ENCODE measurements around the gene PTGR3.

The PTGR3 gene

GRCh38 chr18:75231053-75231406 is 22.1 kb upstream of the PTGR3 start:
- no peak for DNase-seq

DNA sequence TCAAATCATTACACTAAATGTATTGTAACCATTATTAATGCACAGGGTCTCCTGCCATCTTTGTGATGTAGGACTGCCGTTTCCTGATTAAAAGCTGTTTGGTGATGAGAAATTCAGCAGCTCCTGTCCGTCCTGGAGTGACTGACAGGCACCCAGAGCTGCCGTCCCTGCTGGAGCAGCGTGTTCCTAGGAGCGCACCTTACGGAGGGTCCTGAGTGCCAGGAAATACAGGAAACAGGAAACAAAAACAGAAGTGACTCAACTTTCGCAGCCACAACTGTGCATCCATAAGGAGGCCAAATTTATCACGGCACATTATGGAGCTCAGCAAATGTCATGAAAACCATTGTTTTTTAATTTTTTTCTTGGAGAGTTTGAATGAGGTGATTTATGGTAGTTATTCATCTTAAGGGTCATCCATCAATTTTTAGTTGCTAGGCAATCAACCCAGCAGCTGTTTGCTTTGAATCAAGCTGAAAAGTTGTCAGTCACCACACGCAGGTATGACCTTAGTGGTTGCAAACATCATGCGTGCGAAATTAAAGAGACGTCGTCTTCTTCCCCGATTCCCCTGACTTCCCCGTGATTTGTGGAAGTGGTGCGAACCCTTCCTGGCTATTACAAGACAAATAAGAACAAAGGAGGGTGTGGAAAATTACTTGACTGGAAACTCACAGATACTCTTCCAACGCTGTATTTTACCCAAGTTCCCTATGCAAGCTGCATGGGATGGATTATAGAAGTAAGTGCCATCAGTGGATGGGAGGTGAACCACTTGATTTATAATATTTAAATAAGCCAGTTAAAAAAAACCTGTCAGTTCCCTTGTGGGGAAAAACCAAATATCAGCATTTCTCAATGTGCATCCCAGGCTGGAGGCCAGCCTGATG is 21.5 kb upstream of the PTGR3 start:
- DNase-seq, result no peak

- DNase-seq, result no peak
Measured at GRCh38 chr18:75229437-75229836, 20.5 kb upstream of the PTGR3 start.

- no peak for DNase-seq
Measured at GRCh38 chr18:75228967-75229366, 20.0 kb upstream of the PTGR3 start.

GRCh38 chr18:75227535-75228296 is 18.8 kb upstream of the PTGR3 start:
- DNase-seq, result no peak

DNA sequence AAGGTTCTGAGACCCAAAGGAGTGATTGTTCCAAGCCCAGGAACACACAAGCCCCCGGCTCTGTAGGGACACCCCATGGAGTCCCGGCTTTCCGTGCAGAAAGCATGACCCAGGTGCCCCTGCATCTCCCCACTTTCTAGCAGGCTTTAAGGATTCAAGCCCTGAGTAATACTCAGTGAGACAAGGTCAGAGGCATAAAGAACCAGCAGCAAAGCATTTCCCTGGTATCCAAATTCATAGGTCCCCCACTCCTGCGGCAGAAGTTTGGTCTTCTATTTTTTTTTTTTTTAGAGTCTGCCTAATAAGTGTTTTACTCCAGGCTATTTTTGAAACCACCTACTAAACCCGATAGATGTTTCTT is 18.0 kb upstream of the PTGR3 start:
- no peak for DNase-seq

DNA sequence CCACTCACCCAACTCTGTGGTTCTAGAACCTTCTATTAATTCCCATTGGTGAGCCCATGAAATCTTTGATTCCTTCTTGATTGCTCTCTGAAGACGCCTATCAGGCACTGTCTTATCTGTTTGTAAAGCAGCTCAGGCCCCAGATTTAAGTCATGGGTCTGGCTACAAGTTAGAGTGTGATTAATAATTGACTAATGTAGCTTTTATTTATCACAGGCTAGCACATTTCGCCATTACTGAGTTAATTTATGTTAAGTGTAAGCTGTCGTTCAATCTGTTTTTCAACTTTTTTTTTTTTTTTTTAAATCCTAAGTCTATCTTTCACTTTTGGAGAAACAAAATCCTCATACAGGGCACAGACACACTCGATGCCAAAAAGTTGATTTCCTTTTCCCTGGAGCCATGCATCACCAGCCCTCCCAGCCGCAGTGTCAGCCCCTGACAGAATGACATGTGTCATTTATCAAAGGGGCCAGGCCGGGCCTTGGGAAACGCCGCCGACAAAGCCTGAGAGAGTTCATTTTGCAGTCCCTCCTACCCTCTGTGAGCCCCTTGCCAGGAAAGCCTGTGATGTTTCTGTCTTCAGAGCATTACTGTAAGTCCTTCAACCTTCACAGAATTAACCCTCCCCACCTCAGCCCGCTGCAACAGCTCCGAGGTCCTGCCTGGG is 17.5 kb upstream of the PTGR3 start:
- no peak for DNase-seq

- no peak for DNase-seq
Measured at GRCh38 chr18:75223687-75224347, 14.9 kb upstream of the PTGR3 start.

- no peak for DNase-seq
Measured at GRCh38 chr18:75222407-75222806, 13.5 kb upstream of the PTGR3 start.

GRCh38 chr18:75221897-75222296 is 13.0 kb upstream of the PTGR3 start:
- no peak for DNase-seq

GRCh38 chr18:75221397-75221796 is 12.5 kb upstream of the PTGR3 start:
- DNase-seq, result no peak

GRCh38 chr18:75220551-75221355 is 11.8 kb upstream of the PTGR3 start:
- DNase-seq, result no peak

GRCh38 chr18:75219745-75220375 is 10.9 kb upstream of the PTGR3 start:
- no peak for DNase-seq

DNA sequence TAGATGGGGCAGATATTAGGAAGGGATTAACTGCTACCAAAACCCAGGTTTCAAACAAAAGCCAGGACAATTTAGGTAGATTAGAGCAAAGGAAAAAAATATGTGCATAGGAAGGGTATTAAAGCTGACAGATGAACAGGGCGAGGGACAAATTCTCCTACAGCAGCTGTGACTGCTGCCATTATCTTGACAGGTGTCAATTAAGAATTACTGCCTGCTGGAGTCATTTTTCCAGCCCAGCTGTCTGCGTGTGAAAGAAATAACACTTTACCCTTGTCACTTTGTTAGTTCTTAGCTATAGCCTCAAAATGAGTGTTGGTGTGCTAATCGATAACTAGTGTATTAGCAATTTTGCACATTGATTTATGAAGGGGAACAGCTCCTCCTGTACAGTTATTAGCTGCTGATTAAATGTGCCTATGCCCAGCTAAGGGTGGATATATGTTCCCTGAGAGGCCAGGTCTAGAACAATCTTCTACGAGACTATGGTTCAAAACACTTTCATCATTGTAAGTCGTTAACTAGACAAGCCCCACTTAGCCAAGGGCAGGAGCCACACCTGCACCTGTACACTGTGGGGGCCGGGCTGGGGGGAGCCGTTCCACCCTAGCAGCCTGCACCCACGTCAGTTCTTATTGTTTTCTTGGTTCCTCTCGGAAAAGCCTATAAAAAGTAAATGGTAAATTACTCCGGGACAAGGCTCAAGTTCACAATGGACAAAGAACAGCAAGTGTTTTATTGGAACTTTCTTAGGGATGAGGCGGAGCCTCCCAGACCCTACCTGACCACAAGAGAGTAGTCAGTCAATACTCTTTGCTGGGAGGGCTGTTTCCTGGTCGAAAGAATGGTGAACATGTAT is 9.4 kb upstream of the PTGR3 start:
- no peak for DNase-seq

DNA sequence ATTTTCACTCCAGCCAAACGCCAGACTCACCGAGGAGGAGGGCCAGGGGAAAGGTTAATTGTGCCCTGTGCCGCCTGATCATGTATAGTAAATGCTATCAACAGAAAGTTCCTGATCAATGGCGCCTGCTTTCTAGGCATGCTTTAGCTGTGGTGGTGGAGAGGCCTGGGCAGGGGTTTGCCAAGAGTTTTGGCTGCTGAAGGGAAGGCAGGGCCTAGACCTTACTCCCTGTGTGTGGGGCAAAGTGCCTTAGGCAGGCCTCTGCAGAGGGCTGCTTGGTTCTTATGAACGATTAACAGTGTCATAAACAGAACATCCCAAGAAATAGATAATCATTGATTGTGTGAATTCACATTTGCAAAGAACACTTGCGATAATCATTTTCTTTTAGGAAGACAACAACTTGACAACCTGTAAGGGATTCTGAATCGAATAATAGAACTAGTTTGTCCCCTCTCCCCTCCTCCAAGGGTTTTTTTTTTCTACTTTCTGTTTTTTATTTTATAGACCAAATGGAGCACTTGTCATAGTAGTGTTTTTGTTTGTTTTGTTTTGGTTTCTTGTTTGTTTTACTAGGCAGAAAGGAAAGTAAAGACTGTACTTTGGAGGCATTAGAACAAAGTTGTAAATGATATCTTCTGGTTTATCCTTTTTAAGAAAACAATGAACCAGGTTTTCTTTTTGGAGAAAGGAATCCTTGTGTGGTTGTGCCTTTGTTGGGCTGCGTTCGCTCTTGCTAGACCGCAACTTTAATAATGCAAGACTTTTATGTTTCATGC is 8.2 kb upstream of the PTGR3 start:
- no peak for DNase-seq

- no peak for DNase-seq
Measured at GRCh38 chr18:75216212-75216910, 7.4 kb upstream of the PTGR3 start.

DNA sequence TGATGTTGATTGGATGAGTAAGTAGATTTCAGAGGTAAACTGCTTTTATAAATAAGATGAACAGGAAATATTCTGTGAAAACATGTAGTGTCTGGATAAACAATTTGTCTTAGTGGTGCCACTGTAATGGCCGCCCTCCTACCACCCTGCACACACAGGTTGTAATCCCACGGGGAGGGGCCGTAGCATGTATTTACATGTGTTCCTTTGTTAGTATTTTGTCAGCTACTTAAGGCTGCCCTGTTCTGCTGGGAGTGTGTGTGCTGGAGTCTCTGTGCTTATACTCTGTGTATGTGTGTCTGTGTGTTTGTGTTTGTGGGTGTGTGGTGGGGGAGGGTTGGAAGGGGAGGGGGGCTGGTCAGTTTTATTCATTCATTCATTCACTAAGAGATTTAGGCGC is 6.7 kb upstream of the PTGR3 start:
- no peak for DNase-seq

- DNase-seq, result no peak
Measured at GRCh38 chr18:75214766-75215510, 6.0 kb upstream of the PTGR3 start.

- no peak for DNase-seq
Measured at GRCh38 chr18:75214332-75214690, 5.4 kb upstream of the PTGR3 start.

Measured in fibroblast of skin of right quadriceps (primary cell).